Neutrophil (primary cell): ENCODE measurements around the gene OTOA.

Source experiments
- H3K27ac ChIP-seq: fragments of 200-600 bp; sonication (generic); 2 replicates; pipeline ENCODE4 v1.5.1; 2016; ENCODE audit warnings: mild to moderate bottlenecking, moderate library complexity
- H3K27me3 ChIP-seq: fragments of 200-600 bp; sonication (generic); 2 replicates; pipeline ENCODE4 v1.6.0; 2016; ENCODE audit warnings: mild to moderate bottlenecking
- H3K36me3 ChIP-seq: fragments of 200-600 bp; sonication (generic); 2 replicates; pipeline ENCODE4 v1.5.1; 2017
- H3K4me1 ChIP-seq, 2 experiments: fragments of 200-600 bp in 1 of 2; sonication (generic) in 1 of 2; 1 replicate in 1 of 2; 2 replicates in 1 of 2; pipeline versions ENCODE4 v1.5.1 to v1.6.1; 2013 to 2016; ENCODE audit warnings: low read depth in 1 of 2, low read length in 1 of 2, mild to moderate bottlenecking in 1 of 2, moderate library complexity in 1 of 2; ENCODE audit not compliant: control insufficient read depth in 1 of 2, insufficient read depth in 1 of 2
- H3K4me3 ChIP-seq, 2 experiments: fragments of 200-600 bp in 1 of 2; sonication (generic) in 1 of 2; 1 replicate in 1 of 2; 2 replicates in 1 of 2; pipeline ENCODE4 v1.5.1; 2013 to 2016; ENCODE audit warnings: low read depth in 1 of 2, low read length in 1 of 2, mild to moderate bottlenecking in 1 of 2, moderate library complexity in 1 of 2
- H3K9me3 ChIP-seq: fragments of 200-600 bp; sonication (generic); 2 replicates; pipeline ENCODE4 v1.5.1; 2016
- CTCF ChIP-seq: fragments of 200-600 bp; sonication (generic); IDR thresholded peaks from 2 replicates; pipeline ENCODE4 v1.5.1; 2016; ENCODE audit warnings: antibody characterized with exemption

Gene OTOA

GRCh38 chr16:21637032-21637968, 26.5 kb upstream of the OTOA start:
- H3K27me3 ChIP-seq, result no peaks in the 10 kb centered on the region
- H3K36me3 ChIP-seq, result peaks cover 85% of the 10 kb centered on the region
- H3K9me3 ChIP-seq, result no peaks in the 10 kb centered on the region
- peak overlapping the region; percentile 56 for H3K27ac ChIP-seq
- TF ChIP-seq CTCF, result no peak
- H3K4me3 ChIP-seq, result no peak overlapping the region
- peaks cover 27 to 29% of the 10 kb centered on the region in 2 experiments for H3K4me1 ChIP-seq

- Histone ChIP-seq H3K36me3 (peaks cover 89% of the 10 kb centered on the region), H3K27me3 (no peaks in the 10 kb centered on the region), H3K4me3 (no peak overlapping the region), H3K9me3 (no peaks in the 10 kb centered on the region), H3K4me1 (peaks cover 39 to 41% of the 10 kb centered on the region in 2 experiments), H3K27ac (peak overlapping the region; percentile 56)
- TF ChIP-seq CTCF, result no peak
Observed at GRCh38 chr16:21638573-21638975, 25.2 kb upstream of the OTOA start.

- Histone ChIP-seq H3K27me3 (no peaks in the 10 kb centered on the region), H3K36me3 (peaks cover 92% of the 10 kb centered on the region), H3K27ac (peak overlapping the region; percentile 56), H3K4me3 (no peak overlapping the region), H3K4me1 (peaks cover 48 to 50% of the 10 kb centered on the region in 2 experiments), H3K9me3 (no peaks in the 10 kb centered on the region)
- no peak for TF ChIP-seq CTCF
Observed at GRCh38 chr16:21639493-21639892, 24.3 kb upstream of the OTOA start.

DNA sequence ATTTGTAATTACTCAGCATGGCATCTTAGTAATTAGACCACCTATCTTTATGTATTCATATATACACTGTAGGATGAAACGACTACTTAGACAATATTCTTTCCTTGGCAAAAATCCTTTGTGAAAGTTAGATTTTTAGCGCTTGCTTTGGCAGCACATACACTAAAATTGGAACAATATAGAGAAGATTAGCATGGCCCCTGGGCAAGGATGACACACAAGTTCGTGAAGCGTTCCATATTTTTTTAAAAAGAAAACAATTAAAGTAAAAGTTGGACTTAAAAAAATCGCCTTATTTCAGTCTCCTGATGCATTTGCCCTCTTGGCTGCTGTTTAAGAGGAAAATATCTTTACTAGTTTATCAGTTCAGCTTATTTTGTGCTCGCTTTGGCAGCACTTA, 21.9 kb upstream of the OTOA start:
- Histone ChIP-seq H3K4me3 (no peak overlapping the region), H3K9me3 (no peaks in the 10 kb centered on the region), H3K27ac (peak overlapping the region; percentile 97), H3K36me3 (peaks cover 96% of the 10 kb centered on the region), H3K27me3 (no peaks in the 10 kb centered on the region), H3K4me1 (peaks cover 73 to 75% of the 10 kb centered on the region in 2 experiments)
- no peak for TF ChIP-seq CTCF

DNA sequence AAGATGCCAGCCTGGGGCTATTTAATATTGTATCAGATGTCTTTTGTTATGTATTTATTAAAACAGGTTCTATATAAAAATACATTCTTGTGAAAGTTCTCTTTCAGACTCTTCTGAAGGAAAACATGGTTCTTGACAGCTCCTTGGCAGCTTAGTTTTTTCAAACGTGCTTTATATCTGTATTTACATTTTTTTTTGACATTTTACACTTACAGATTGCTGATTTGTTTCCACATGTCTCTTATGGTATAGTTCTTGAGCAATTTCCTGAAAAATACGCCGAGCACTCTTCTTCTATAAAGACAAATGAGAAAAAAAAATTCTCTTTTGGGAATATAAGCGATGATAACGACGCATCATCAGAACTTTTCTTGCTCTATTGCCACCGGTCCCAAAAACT, 20.9 kb upstream of the OTOA start:
- Histone ChIP-seq H3K4me1 (peaks cover 81 to 84% of the 10 kb centered on the region in 2 experiments), H3K27ac (peak overlapping the region; percentile 97), H3K36me3 (peaks cover 96% of the 10 kb centered on the region), H3K4me3 (peak overlapping the region in 1 of 2 experiments; percentile 18), H3K27me3 (no peaks in the 10 kb centered on the region), H3K9me3 (no peaks in the 10 kb centered on the region)
- TF ChIP-seq CTCF, result no peak
